Measurements from ENCODE around the gene PCMT1.
"Not testable (repeated sequence)": the region's sequence is repeated elsewhere in the genome, so short reads cannot be mapped to it uniquely, and the experiment has no call there.

DNA sequence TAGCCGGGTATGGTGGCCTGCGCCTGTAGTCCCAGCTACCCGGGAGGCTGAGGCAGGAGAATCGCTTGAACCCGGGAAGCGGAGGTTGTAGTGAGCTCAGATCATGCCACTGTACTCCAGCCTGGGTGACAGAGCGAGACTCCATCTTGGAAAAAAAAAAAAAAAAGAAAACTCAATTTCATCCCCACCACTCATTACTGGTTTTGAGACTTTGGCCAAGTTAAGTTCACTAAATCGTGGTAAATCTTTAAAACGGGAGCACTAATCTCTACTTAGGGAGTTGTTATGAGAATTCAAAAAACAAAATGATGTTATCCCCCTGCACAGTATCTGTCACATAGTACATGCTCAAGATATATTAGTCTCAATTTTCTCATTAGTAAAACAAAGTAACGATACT is 4.3 kb upstream of the PCMT1 start:
- not testable (repeated sequence) for TF ChIP-seq POLR2A (IDR thresholded peaks at IDR 0.05; ENCODE audit: low read length); GATA1 (IDR thresholded peaks at IDR 0.05; ENCODE audit: low read depth, low read length)
